Hematopoietic multipotent progenitor cell treated with erythropoietin and hydrocortisone succinate and interleukin-3 and kit ligand, for 4 days (in vitro differentiated cells): Measurements from ENCODE around the gene PPARD.

Source experiments
- DNase-seq: peaks from one replicate; pipeline ENCODE4 v3.0.0-alpha.2; 2015

Gene PPARD

GRCh38 chr6:35473850-35474130 lies 131.4 kb downstream of the PPARD start:
- no peak for DNase-seq

GRCh38 chr6:35474131-35474941 lies 132.0 kb downstream of the PPARD start:
- DNase-seq: no peak

DNA sequence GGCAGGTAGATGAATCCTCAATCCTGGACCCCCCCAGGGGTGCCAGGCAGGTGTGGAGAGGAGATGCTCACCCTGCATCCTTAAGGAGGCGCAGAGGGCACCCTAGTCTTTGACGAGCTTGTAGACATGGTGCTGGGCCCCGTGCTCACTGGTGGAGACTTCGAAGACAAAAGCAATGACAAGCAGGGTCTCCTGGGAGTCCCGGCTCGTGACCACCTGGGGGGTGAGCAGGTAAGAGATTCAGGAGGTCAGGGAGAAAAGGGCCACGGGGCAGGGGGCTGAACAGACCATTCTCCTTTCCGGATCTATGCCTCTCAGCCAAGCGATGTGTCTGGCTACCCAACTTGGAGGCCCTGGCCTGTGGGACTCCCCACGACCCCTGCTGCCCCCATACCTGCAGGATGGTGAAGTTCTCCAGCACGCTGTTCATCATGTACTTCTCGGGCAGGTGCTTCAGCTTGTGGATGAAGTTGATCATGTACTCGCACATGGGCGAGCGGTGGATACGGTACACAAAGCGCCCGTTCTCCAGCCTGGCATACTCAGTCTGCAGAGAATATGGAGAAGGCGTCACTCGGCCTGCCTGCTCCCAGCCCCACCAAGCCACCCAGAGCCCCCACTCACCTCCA lies 132.7 kb downstream of the PPARD start:
- DNase-seq: no peak

- no peak for DNase-seq
Observed at GRCh38 chr6:35475573-35475972, 133.2 kb downstream of the PPARD start.

DNA sequence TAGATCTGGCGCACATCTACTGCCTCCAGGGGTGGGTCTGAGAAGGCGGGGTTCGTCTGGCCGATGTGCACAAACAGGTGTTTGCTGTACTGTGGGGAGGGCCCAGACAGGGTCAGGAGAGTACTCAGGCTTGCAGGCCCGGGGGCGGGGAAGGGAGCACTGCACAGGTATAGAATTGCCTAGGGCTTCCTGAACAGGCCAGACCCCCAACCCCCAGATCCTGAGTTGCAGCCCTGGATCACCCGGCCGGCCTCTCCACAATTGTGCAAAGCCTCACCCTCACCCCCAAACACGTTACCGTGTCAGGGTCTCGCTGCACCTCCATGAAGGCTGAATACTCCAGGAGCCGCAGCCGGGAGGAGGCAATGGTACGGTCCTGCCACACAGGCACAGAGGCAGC lies 133.6 kb downstream of the PPARD start:
- no peak for DNase-seq

DNA sequence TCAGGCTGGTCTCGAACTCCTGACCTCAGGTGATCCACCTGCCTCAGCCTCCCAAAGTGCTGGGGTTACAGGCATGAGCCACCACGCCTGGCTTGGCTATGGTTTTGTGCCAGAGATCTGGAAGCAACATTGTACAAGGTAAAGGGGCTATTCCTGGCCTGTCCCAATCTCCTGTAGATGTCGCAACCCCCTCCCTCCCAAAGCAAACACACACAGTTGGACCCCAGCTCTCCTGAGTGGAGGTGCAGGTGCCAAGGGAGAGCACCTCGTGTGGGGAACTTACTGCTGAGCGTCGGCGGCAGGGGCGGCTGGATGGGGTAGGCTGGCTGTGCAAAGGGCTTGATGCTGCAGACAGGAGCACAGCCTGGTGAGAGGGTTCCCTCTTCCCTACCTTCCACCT lies 134.7 kb downstream of the PPARD start:
- no peak for DNase-seq
